A673 (cell line): Measurements from ENCODE around the gene IGSF10. TPM values are rescaled to one million over a fixed set of nuclear protein-coding genes. Genes with fewer than 3 reads are reported as not detected.

Experiments
- BruUV-seq: library from RNA; stranded (reverse); fragments of 400-500 nt; replicated peaks from 2 replicates; lab custom pipeline; 2021; lab: Mats Ljungman, UMichigan
- CTCF ChIA-PET: fragments of 300-600 bp; sonication (Branson Sonifier 250); formaldehyde crosslinking; loops from one replicate; lab custom pipeline; 2022; ENCODE audit warnings: antibody characterized with exemption; lab: Charles Lee
- POLR2A ChIA-PET: fragments of 300-600 bp; sonication (Branson Sonifier 250); formaldehyde crosslinking; loops from one replicate; lab custom pipeline; 2022; ENCODE audit warnings: antibody characterized with exemption; ENCODE audit not compliant: low non-redundant PET; lab: Charles Lee
- DNase-seq: peaks from one replicate; pipeline ENCODE4 v3.0.0-alpha.2; 2015; ENCODE audit warnings: low spot score
- H3K27ac ChIP-seq: fragments of 200-600 bp; sonication (generic); 2 replicates; pipeline ENCODE4 v1.5.1; 2016; ENCODE audit warnings: mixed run types, low read depth, mild to moderate bottlenecking, mixed read lengths, antibody characterized with exemption, low read length; ENCODE audit not compliant: poor library complexity, severe bottlenecking
- H3K27me3 ChIP-seq: fragments of 200-600 bp; sonication (generic); replicated peaks from 2 replicates; pipeline ENCODE4 v1.6.1; 2017; ENCODE audit warnings: mixed run types, low read depth, mild to moderate bottlenecking, mixed read lengths, antibody characterized with exemption, low read length; ENCODE audit not compliant: insufficient read depth, poor library complexity
- H3K36me3 ChIP-seq: fragments of 200-600 bp; sonication (generic); 2 replicates; pipeline ENCODE4 v1.6.1; 2016; ENCODE audit warnings: mixed run types, mild to moderate bottlenecking, mixed read lengths, antibody characterized with exemption, low read length; ENCODE audit not compliant: insufficient read depth, poor library complexity, severe bottlenecking
- H3K4me1 ChIP-seq: fragments of 200-600 bp; sonication (generic); 2 replicates; pipeline ENCODE4 v1.6.1; 2017; ENCODE audit warnings: mixed run types, mild to moderate bottlenecking, mixed read lengths, antibody characterized with exemption, low read length; ENCODE audit not compliant: insufficient read depth, poor library complexity, severe bottlenecking
- H3K4me3 ChIP-seq: fragments of 200-600 bp; sonication (generic); 2 replicates; pipeline ENCODE4 v1.5.1; 2016; ENCODE audit warnings: low read depth, mixed run types, mild to moderate bottlenecking, mixed read lengths, low read length; ENCODE audit not compliant: poor library complexity, severe bottlenecking
- H3K9me3 ChIP-seq: fragments of 200-600 bp; sonication (generic); 2 replicates; pipeline ENCODE4 v1.6.1; 2016; ENCODE audit warnings: mixed run types, low read depth, mild to moderate bottlenecking, mixed read lengths, antibody characterized with exemption, low read length; ENCODE audit not compliant: poor library complexity, severe bottlenecking
- CTCF ChIP-seq: fragments of 300-800, 200-600 bp; sonication (generic); conservative IDR thresholded peaks from 2 replicates; pipeline ENCODE4 v1.5.1; 2017; ENCODE audit warnings: low read depth, mild to moderate bottlenecking, antibody characterized with exemption, low read length, moderate library complexity, mixed read lengths
- EZH2 ChIP-seq: fragments of 200-600 bp; sonication (generic); IDR thresholded peaks from 2 replicates; pipeline ENCODE4 v1.6.1; 2017; ENCODE audit warnings: borderline replicate concordance, low read depth, mild to moderate bottlenecking, mixed read lengths, antibody characterized with exemption, low read length; ENCODE audit not compliant: poor library complexity, severe bottlenecking
- intact Hi-C: fragments of 100-400 bp; cut with micrococcal nuclease; formaldehyde crosslinking; loops from one replicate; pipeline ENCODE4 v1.10.0; 2022; ENCODE audit not compliant: unreplicated experiment
- total RNA-seq: library from RNA; stranded (reverse); gene quantifications from 2 replicates; pipeline ENCODE4 v1.2.3, GENCODE V29; 2021

IGSF10 gene
- total RNA-seq, 1 experiment from 2014 or later, result 10.5 TPM

- TF ChIP-seq CTCF, result 0 out of 2 replicates have a peak, but pooled peaks have one; percentile 26
- no peak for TF ChIP-seq EZH2
- intact Hi-C loops, result no loop called here
- Histone ChIP-seq H3K27ac (no peak overlapping the region), H3K4me1 (no peaks in the 10 kb centered on the region), H3K27me3 (no peaks in the 10 kb centered on the region), H3K4me3 (no peak overlapping the region), H3K9me3 (no peaks in the 10 kb centered on the region), H3K36me3 (no peaks in the 10 kb centered on the region)
- ChIA-PET POLR2A (no interaction called here), CTCF (no interaction called here)
- BruUV-seq, result no TSS peak
- DNase-seq, result peak; percentile 13
These were observed 47.9 kb downstream of the IGSF10 start for GRCh38 chr3:151412989-151413388.

Other genes starting within 250 kb of the IGSF10 start
- gene P2RY14, start 182.5 kb downstream of the IGSF10 start, total RNA-seq, result not detected in 2 replicates
- not detected in 2 replicates for gene GPR87, start 144.2 kb downstream of the IGSF10 start, total RNA-seq
- gene P2RY13, start 131.5 kb downstream of the IGSF10 start, total RNA-seq, result not detected in 2 replicates
- not detected in 2 replicates for gene P2RY12, start 76.3 kb downstream of the IGSF10 start, total RNA-seq